Omental fat pad (tissue), 4 donors: ENCODE results near the gene FGF3. TPM values are rescaled to one million over a fixed set of nuclear protein-coding genes. Genes with fewer than 3 reads are reported as not detected.

ENCODE experiments used
- ATAC-seq: fragments of 150-250 bp; one replicate; pipeline ENCODE4 v1.9.1; 2016; ENCODE audit warnings: mild to moderate bottlenecking, moderate library complexity; ENCODE audit not compliant: low FRiP score
- DNase-seq: peaks from one replicate; pipeline ENCODE4 v3.0.0-alpha.2; 2019; ENCODE audit warnings: low spot score
- CTCF ChIP-seq, 3 donors: fragments of 450-650 bp; IDR thresholded peaks; one replicate each; pipeline ENCODE4 v1.5.1; 2016 to 2017; ENCODE audit warnings: antibody characterized with exemption in 3 of 3, mild to moderate bottlenecking in 3 of 3, moderate library complexity in 2 of 3
- total RNA-seq, 4 donors: library from RNA; depleted of rRNA; stranded (reverse); fragments of >200 nt; gene quantifications; one replicate each; pipeline ENCODE4 v1.1.0, GENCODE V29; 2016

Gene FGF3
- total RNA-seq, 4 donors from 2014 or later, result not detected

- DNase-seq, result no peak
- no peak for TF ChIP-seq CTCF (IDR thresholded peaks at IDR 0.05)
- no peak for ATAC-seq
Measured at GRCh38 chr11:69823641-69824265, 4.5 kb upstream of the FGF3 start.

- DNase-seq (no peak), ATAC-seq (no peak)
- TF ChIP-seq CTCF (IDR thresholded peaks at IDR 0.05), result no peak
Measured at GRCh38 chr11:69822676-69823494, 3.7 kb upstream of the FGF3 start.

GRCh38 chr11:69821511-69822040 lies 2.4 kb upstream of the FGF3 start:
- DNase-seq, result no peak
- no peak for ATAC-seq
- TF ChIP-seq CTCF (IDR thresholded peaks at IDR 0.05), result no peak

GRCh38 chr11:69820441-69820840 lies 1.2 kb upstream of the FGF3 start:
- no peak for ATAC-seq
- TF ChIP-seq CTCF (IDR thresholded peaks at IDR 0.05), result no peak

GRCh38 chr11:69819541-69820070 lies 390 bp upstream of the FGF3 start:
- DNase-seq (no peak), ATAC-seq (no peak)
- no peak for TF ChIP-seq CTCF (IDR thresholded peaks at IDR 0.05)

More at GRCh38 chr11:69820441-69820840, 1.2 kb upstream of the FGF3 start:
- DNase-seq, result no peak

- ATAC-seq, result no peak
- TF ChIP-seq CTCF (IDR thresholded peaks at IDR 0.05), result no peak
- no peak for DNase-seq
Measured at GRCh38 chr11:69818231-69818602, 999 bp downstream of the FGF3 start.
